Coronary artery (tissue), 2 donors: Measurements from ENCODE around the gene RYR3.

ENCODE experiments used
- DNase-seq: peaks from one replicate; pipeline ENCODE4 v3.0.0-alpha.2; 2017; ENCODE audit warnings: low spot score
- H3K27ac ChIP-seq, 2 donors: fragments of 200-600 bp; sonication (generic); one replicate each; pipeline ENCODE4 v1.5.1; 2016 to 2019
- H3K4me3 ChIP-seq: fragments of 200-600 bp; sonication (generic); 2 replicates; pipeline ENCODE4 v1.5.1; 2016; ENCODE audit warnings: mild to moderate bottlenecking, moderate library complexity
- TF ChIP-seq, protein P1 (sequence below): fragments of 200-600 bp; sonication (generic); IDR thresholded peaks from one replicate; pipeline ENCODE4 v1.5.1; 2019; ENCODE audit warnings: antibody characterized with exemption

Gene RYR3

DNA sequence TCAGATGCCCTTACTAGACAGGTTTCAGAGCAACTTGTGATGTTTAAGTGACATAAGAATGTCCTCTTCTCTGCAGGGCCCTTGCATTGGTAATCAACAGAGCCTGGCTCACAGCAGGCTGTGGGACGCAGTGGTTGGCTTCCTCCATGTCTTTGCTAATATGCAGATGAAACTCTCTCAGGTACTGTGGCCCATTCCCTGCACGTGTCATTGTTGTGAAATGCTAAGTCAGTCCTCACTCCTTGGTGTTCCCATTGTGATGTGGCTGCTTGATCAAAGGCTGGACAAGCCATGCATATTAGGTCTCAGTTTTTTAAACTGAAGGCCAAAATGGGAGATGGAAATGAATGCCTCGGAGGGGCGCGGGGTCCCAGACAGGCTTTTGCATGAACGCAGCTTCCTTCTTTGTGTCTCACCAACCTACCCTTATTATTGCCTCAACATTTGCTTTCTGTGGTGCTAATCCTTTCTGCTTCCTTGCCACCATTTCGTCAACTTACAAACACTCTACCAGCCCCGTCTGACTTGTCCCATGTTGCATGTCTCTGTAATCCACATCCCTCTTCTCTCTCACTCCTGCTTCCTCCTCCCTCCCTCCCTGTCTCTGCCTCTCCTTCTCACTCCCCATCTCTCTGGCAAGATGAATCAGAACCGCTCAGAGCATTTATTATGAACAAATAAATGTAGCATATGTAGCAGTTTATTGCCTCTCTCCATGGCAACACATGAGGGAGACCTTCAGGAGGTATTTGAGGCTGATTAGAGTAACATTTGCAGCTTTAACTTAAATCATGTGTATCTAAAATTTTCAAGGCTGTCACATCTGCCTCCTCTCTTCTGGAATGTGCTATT, 524.4 kb downstream of the RYR3 start:
- TF ChIP-seq, protein P1, sequence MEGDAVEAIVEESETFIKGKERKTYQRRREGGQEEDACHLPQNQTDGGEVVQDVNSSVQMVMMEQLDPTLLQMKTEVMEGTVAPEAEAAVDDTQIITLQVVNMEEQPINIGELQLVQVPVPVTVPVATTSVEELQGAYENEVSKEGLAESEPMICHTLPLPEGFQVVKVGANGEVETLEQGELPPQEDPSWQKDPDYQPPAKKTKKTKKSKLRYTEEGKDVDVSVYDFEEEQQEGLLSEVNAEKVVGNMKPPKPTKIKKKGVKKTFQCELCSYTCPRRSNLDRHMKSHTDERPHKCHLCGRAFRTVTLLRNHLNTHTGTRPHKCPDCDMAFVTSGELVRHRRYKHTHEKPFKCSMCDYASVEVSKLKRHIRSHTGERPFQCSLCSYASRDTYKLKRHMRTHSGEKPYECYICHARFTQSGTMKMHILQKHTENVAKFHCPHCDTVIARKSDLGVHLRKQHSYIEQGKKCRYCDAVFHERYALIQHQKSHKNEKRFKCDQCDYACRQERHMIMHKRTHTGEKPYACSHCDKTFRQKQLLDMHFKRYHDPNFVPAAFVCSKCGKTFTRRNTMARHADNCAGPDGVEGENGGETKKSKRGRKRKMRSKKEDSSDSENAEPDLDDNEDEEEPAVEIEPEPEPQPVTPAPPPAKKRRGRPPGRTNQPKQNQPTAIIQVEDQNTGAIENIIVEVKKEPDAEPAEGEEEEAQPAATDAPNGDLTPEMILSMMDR, result no peak
- H3K4me3 ChIP-seq, result no peak overlapping the region
- no peak for DNase-seq
- H3K27ac ChIP-seq, result no peak overlapping the region

DNA sequence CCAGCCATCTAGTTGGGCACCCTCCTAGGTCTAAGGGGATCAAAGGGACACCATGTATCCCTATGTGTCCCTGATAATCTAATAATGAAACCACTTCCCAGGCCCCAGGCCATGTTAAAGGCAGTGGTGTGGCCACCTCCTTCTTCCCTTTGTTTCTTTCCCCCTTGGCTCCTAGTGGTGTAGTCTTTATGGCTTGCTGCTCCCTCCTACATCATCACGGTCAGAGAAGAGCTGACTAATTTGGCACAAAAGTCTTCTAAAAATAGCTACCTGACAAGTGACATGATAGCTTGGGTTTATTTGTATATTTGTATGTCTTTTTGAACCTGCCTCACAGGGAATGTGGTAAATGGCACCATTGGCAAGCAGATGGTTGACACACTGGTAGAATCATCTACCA, 526.5 kb downstream of the RYR3 start:
- DNase-seq, result no peak
- no peak overlapping the region for H3K27ac ChIP-seq
- no peak overlapping the region for H3K4me3 ChIP-seq
- TF ChIP-seq, protein P1, result no peak

DNA sequence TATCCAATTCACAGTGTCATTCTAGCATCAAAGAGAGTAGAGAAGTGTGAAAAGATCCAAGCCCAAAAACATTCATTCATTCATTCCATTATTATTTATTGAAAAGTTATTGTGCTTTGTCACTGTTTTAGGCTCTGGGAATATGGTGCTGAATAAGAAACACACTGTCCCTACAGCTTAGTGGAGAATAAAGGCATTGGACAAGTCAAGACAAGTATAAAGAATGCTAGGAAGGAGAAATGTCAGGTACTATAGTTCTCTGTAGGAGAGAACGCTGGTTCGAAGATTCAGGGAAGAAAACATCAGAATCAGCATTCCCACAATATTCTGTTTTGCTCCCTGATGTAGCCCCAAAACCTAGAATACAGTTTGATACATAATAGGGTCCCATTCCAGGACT, 528.8 kb downstream of the RYR3 start:
- no peak for DNase-seq
- Histone ChIP-seq H3K27ac (no peak overlapping the region), H3K4me3 (no peak overlapping the region)
- TF ChIP-seq, protein P1, result no peak

DNA sequence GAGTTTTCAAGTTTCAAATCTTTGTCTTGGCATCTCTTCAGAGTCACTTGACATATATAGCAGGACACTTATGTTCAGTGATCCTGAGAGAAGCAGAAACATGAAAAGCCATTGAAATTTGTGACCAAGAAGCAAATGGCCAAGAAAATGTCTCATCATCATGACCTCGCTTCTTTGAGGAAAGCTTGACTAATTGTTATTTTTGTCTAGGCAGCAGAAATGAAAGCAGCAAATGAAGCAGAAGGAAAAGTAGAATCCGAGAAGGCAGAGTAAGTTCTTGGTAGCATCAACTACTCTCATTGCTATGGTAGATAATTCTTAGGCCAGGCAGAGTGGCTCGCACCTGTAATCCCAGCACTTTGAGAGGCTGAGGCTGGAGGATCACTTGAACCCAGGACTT, 529.8 kb downstream of the RYR3 start:
- TF ChIP-seq, protein P1, result no peak
- no peak for DNase-seq
- Histone ChIP-seq H3K4me3 (no peak overlapping the region), H3K27ac (no peak overlapping the region)

DNA sequence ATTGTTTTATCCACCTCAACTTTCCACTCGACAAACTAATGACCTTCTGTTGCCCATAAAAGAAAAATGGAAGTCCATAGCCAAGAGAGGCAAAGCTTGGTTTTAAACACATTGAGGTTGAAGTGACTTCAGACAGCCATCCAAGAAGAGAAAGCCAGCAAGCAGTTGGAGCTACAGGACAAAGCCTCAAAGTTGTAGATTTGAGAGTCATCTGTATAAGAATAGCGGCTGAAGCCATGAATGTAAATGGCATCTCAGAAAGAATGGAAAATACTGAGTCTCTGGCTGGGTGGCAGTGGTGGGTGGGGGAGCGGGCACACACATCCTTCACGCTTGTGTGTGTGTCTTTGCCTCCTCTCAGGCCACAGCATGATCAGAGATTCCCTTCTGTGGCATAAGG, 533.4 kb downstream of the RYR3 start:
- no peak overlapping the region for H3K27ac ChIP-seq
- TF ChIP-seq, protein P1, result no peak
- no peak overlapping the region for H3K4me3 ChIP-seq
- no peak for DNase-seq

DNA sequence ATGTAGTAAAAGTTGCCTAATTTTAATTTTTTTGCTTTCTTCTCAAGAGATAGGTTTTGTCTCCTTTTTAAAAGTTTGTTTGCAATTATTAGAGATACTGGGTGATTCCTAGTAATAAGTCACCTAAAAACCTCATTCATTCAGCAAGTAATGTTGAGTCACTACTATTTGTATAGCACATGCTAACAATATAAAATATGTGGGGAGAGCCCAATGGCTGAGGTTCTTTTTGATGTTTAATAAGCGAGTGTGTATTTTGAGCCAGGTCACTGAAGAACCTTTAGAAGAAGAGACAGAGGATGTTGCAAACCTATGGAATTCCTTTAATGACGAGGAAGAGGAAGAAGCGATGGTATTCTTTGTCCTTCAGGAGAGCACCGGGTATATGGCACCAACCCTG, 533.8 kb downstream of the RYR3 start:
- TF ChIP-seq, protein P1, result no peak
- H3K27ac ChIP-seq, result no peak overlapping the region
- no peak for DNase-seq
- no peak overlapping the region for H3K4me3 ChIP-seq

DNA sequence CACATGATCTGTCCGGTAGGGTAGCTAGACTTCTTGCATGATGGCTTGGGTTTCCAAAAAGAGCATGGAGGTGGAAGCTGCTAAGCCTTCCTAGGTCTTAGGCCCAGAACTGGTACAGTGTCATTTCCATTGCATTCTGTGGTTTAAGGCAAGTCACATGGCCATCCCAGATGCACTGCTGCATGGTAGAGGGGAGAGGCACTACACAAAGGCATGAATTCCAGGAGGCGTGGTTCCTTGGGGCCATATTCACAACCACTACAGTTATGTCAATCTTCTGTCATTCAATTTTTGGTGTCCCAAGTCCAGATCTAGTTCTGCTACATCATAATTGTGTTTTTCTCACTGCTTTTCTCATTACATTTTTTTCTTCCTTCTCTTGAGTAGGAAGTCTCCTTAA, 535.4 kb downstream of the RYR3 start:
- Histone ChIP-seq H3K27ac (no peak overlapping the region), H3K4me3 (no peak overlapping the region)
- TF ChIP-seq, protein P1, result no peak
- no peak for DNase-seq
